Tibial nerve (tissue), 4 donors: Measurements from ENCODE around the gene SLC2A4. TPM values are rescaled to one million over a fixed set of nuclear protein-coding genes. Genes with fewer than 3 reads are reported as not detected.

Experiments
- DNase-seq, 2 donors: peaks; one replicate each; pipeline ENCODE4 v3.0.0-alpha.2; 2019; ENCODE audit warnings: low spot score in 2 of 2
- H3K27ac ChIP-seq, 4 donors: fragments of 200-600 bp; sonication (generic) in 3 of 4; one replicate each; pipeline ENCODE4 v1.5.1; 2017 to 2019; ENCODE audit warnings: mild to moderate bottlenecking in 1 of 4
- H3K27me3 ChIP-seq, 2 donors: fragments of 200-600 bp; sonication (generic) in 1 of 2; one replicate each; pipeline versions ENCODE4 v1.5.1 to v1.6.0; 2017 to 2019
- H3K36me3 ChIP-seq, 3 donors: fragments of 200-600 bp; sonication (generic); one replicate each; pipeline ENCODE4 v1.5.1; 2018 to 2019
- H3K4me1 ChIP-seq, 4 donors: fragments of 200-600 bp; sonication (generic) in 3 of 4; one replicate each; pipeline ENCODE4 v1.5.1; 2017 to 2019
- H3K4me3 ChIP-seq, 4 donors: fragments of 200-600 bp; sonication (generic) in 3 of 4; one replicate each; pipeline ENCODE4 v1.5.1; 2017 to 2019; ENCODE audit warnings: mild to moderate bottlenecking in 1 of 4, moderate library complexity in 1 of 4
- H3K9me3 ChIP-seq, 4 donors: fragments of 200-600 bp; sonication (generic) in 3 of 4; one replicate each; pipeline ENCODE4 v1.5.1; 2017 to 2019
- CTCF ChIP-seq, 5 experiments: fragments of 200-600 bp in 3 of 5; fragments of 450-650 bp in 2 of 5; sonication (generic) in 3 of 5; IDR thresholded peaks; one replicate each; pipeline ENCODE4 v1.5.1; 2016 to 2019; ENCODE audit warnings: antibody characterized with exemption in 5 of 5, mild to moderate bottlenecking in 3 of 5, moderate library complexity in 2 of 5
- EP300 ChIP-seq, 2 donors: sonication (generic); formaldehyde crosslinking; IDR thresholded peaks; one replicate each; pipeline ENCODE4 v1.6.1; 2017; ENCODE audit warnings: antibody characterized with exemption in 2 of 2, mild to moderate bottlenecking in 1 of 2
- POLR2A ChIP-seq, 2 donors: fragments of 450-650 bp; IDR thresholded peaks; one replicate each; pipeline ENCODE4 v1.6.1; 2017; ENCODE audit warnings: antibody characterized with exemption in 2 of 2, mild to moderate bottlenecking in 2 of 2, moderate library complexity in 2 of 2
- whole genome bisulfite sequencing, 2 donors: methylation state at CpG; one replicate each; pipeline ENCODE4 v1.1.5; 2018; 5-methylcytosine and 5-hydroxymethylcytosine counted together
- total RNA-seq, 4 donors: library from RNA; depleted of rRNA; stranded (reverse); fragments of >200 nt; gene quantifications; one replicate each; pipeline ENCODE4 v1.1.0, GENCODE V29; 2016

The SLC2A4 gene
- total RNA-seq, 4 donors from 2014 or later = 5.2 to 20.1 (median 6.2) TPM

GRCh38 chr17:7326186-7326585 lies 44.7 kb downstream of the SLC2A4 start:
- H3K4me3 ChIP-seq = no peak overlapping the region
- H3K4me1 ChIP-seq = peaks cover 0 to 30% (median 14%) of the 10 kb centered on the region in 4 donors
- TF ChIP-seq CTCF (IDR thresholded peaks at IDR 0.05) (no peak), POLR2A (IDR thresholded peaks at IDR 0.05) (no peak), EP300 (IDR thresholded peaks at IDR 0.05) (no peak)
- 92 to 93% methylated on average over 7 to 11 of the region's 11 CpGs for WGBS, 2 donors
- no peak overlapping the region for H3K27ac ChIP-seq
- no peaks in the 10 kb centered on the region for H3K9me3 ChIP-seq
- no peak for DNase-seq
- no peaks in the 10 kb centered on the region for H3K27me3 ChIP-seq
- peaks cover 4 to 60% (median 22%) of the 10 kb centered on the region in 3 donors for H3K36me3 ChIP-seq

GRCh38 chr17:7327056-7327455 lies 45.5 kb downstream of the SLC2A4 start:
- H3K27ac ChIP-seq = no peak overlapping the region
- no peaks in the 10 kb centered on the region for H3K9me3 ChIP-seq
- TF ChIP-seq POLR2A (IDR thresholded peaks at IDR 0.05) = no peak
- H3K36me3 ChIP-seq = peaks cover 4 to 51% (median 15%) of the 10 kb centered on the region in 3 donors
- 86 to 87% methylated on average over 7 of the region's 7 CpGs for WGBS, 2 donors
- H3K4me1 ChIP-seq = peaks cover 0 to 30% (median 14%) of the 10 kb centered on the region in 4 donors
- DNase-seq = no peak
- H3K27me3 ChIP-seq = peaks cover 0 to 6% of the 10 kb centered on the region in 2 donors
- H3K4me3 ChIP-seq = no peak overlapping the region

GRCh38 chr17:7327501-7327900 lies 46.0 kb downstream of the SLC2A4 start:
- TF ChIP-seq CTCF (IDR thresholded peaks at IDR 0.05) (no peak), EP300 (IDR thresholded peaks at IDR 0.05) (no peak)
- 67 to 81% methylated on average over 17 of the region's 17 CpGs for WGBS, 2 donors
- no peak for DNase-seq
- Histone ChIP-seq H3K4me1 (peaks cover 0 to 30% (median 14%) of the 10 kb centered on the region in 4 donors), H3K4me3 (no peak overlapping the region), H3K9me3 (no peaks in the 10 kb centered on the region), H3K36me3 (peaks cover 2 to 47% (median 12%) of the 10 kb centered on the region in 3 donors), H3K27me3 (peaks cover 0 to 8% of the 10 kb centered on the region in 2 donors), H3K27ac (no peak overlapping the region)

GRCh38 chr17:7328009-7328408 lies 46.5 kb downstream of the SLC2A4 start:
- Histone ChIP-seq H3K4me3 (peak overlapping the region in 1 of 4 donors; percentile 77), H3K27ac (no peak overlapping the region), H3K4me1 (peaks cover 0 to 30% (median 14%) of the 10 kb centered on the region in 4 donors), H3K9me3 (no peaks in the 10 kb centered on the region), H3K27me3 (peaks cover 0 to 8% of the 10 kb centered on the region in 2 donors), H3K36me3 (peaks cover 2 to 42% (median 8%) of the 10 kb centered on the region in 3 donors)
- no peak for DNase-seq
- TF ChIP-seq POLR2A (IDR thresholded peaks at IDR 0.05) (no peak), CTCF (IDR thresholded peaks at IDR 0.05) (no peak), EP300 (IDR thresholded peaks at IDR 0.05) (no peak)
- WGBS, 2 donors = 76 to 91% methylated on average over 1 of the region's 1 CpG

- no peak for DNase-seq
- H3K27ac ChIP-seq = peak within 1 kb of the TSS; percentile 78 to 97 (median 86)
- peaks cover 0 to 33% (median 0%) of the 10 kb centered on the region in 3 donors for H3K36me3 ChIP-seq
- WGBS, 2 donors = 1 to 2% methylated on average over 23 to 34 of the region's 50 CpGs
- H3K9me3 ChIP-seq = no peaks in the 10 kb centered on the region
- peak within 1 kb of the TSS; percentile 77 to 91 (median 79) for H3K4me3 ChIP-seq
- H3K27me3 ChIP-seq = peaks cover 0 to 15% of the 10 kb centered on the region in 2 donors
- H3K4me1 ChIP-seq = peaks cover 0 to 30% (median 14%) of the 10 kb centered on the region in 4 donors
- no peak for TF ChIP-seq CTCF (IDR thresholded peaks at IDR 0.05)
- TF ChIP-seq POLR2A (IDR thresholded peaks at IDR 0.05) = no peak
- no peak for TF ChIP-seq EP300 (IDR thresholded peaks at IDR 0.05)
These were observed 47.4 kb downstream of the SLC2A4 start, which contains the start of gene NEURL4 for GRCh38 chr17:7328840-7329373. TSS of gene NEURL4 (minus strand) at chr17:7329335. CDS start at chr17:7329312, 23 bp downstream.
